Measurements from ENCODE around the gene HADH. TPM values are rescaled to one million over a fixed set of nuclear protein-coding genes. Genes with fewer than 3 reads are reported as not detected.

HADH gene
- total and polyA plus RNA-seq, 2 donors from 2014 or later, result 31.4 to 126 TPM

- TF ChIP-seq CTCF (IDR thresholded peaks at IDR 0.05; ENCODE audit: borderline replicate concordance, extremely low read depth, insufficient read depth), result no peak
- Histone ChIP-seq H3K4me3 (ENCODE audit: low read length in 3 of 3) (no peak overlapping the region), H3K27ac (ENCODE audit: low read depth in 2 of 2, low read length in 2 of 2) (no peak overlapping the region), H3K36me3 (ENCODE audit: control insufficient read depth in 2 of 3, insufficient read depth in 3 of 3, low read length in 3 of 3) (no peaks in the 10 kb centered on the region), H3K9me3 (ENCODE audit: control insufficient read depth in 2 of 3, insufficient read depth in 1 of 3, low read length in 3 of 3) (no peaks in the 10 kb centered on the region), H3K27me3 (ENCODE audit: control insufficient read depth, insufficient read depth, low read length) (no peaks in the 10 kb centered on the region), H3K4me1 (ENCODE audit: control insufficient read depth in 2 of 3, insufficient read depth in 2 of 3, low read depth in 1 of 3, low read length in 3 of 3) (no peaks in the 10 kb centered on the region), H3K9ac (ENCODE audit: low read length in 3 of 3) (no peak overlapping the region)
- DNase-seq (no peak), FAIRE-seq (no peak)
- intact Hi-C loops (cut with DNase I), result no loop called here
Observed at GRCh38 chr4:108044951-108045686, 55.4 kb downstream of the HADH start.

- Histone ChIP-seq H3K9me3 (ENCODE audit: control insufficient read depth in 2 of 3, insufficient read depth in 1 of 3, low read length in 3 of 3) (no peaks in the 10 kb centered on the region), H3K4me3 (ENCODE audit: low read length in 3 of 3) (no peak overlapping the region), H3K36me3 (ENCODE audit: control insufficient read depth in 2 of 3, insufficient read depth in 3 of 3, low read length in 3 of 3) (no peaks in the 10 kb centered on the region), H3K27me3 (ENCODE audit: control insufficient read depth, insufficient read depth, low read length) (no peaks in the 10 kb centered on the region), H3K4me1 (ENCODE audit: control insufficient read depth in 2 of 3, insufficient read depth in 2 of 3, low read depth in 1 of 3, low read length in 3 of 3) (no peaks in the 10 kb centered on the region), H3K27ac (ENCODE audit: low read depth in 2 of 2, low read length in 2 of 2) (no peak overlapping the region), H3K9ac (ENCODE audit: low read length in 3 of 3) (no peak overlapping the region)
- DNase-seq, result no peak
- FAIRE-seq, result no peak
- no peak for TF ChIP-seq CTCF (IDR thresholded peaks at IDR 0.05; ENCODE audit: borderline replicate concordance, extremely low read depth, insufficient read depth)
- intact Hi-C loops (cut with DNase I), result no loop called here
Observed at GRCh38 chr4:108045687-108046024, 56.0 kb downstream of the HADH start.

GRCh38 chr4:108047199-108047598 is 57.5 kb downstream of the HADH start:
- no peaks in the 10 kb centered on the region for H3K27me3 ChIP-seq (ENCODE audit: control insufficient read depth, insufficient read depth, low read length)
- FAIRE-seq, result no peak

More at GRCh38 chr4:108047199-108047598, 57.5 kb downstream of the HADH start:
- no peak for TF ChIP-seq CTCF (IDR thresholded peaks at IDR 0.05; ENCODE audit: borderline replicate concordance, extremely low read depth, insufficient read depth)
- intact Hi-C loops (cut with DNase I), result no loop called here
- DNase-seq, result no peak
- Histone ChIP-seq H3K36me3 (ENCODE audit: control insufficient read depth in 2 of 3, insufficient read depth in 3 of 3, low read length in 3 of 3) (no peaks in the 10 kb centered on the region), H3K9ac (ENCODE audit: low read length in 3 of 3) (no peak overlapping the region), H3K9me3 (ENCODE audit: control insufficient read depth in 2 of 3, insufficient read depth in 1 of 3, low read length in 3 of 3) (no peaks in the 10 kb centered on the region), H3K4me1 (ENCODE audit: control insufficient read depth in 2 of 3, insufficient read depth in 2 of 3, low read depth in 1 of 3, low read length in 3 of 3) (peaks cover 0 to 6% (median 0%) of the 10 kb centered on the region in 3 donors), H3K4me3 (ENCODE audit: low read length in 3 of 3) (no peak overlapping the region), H3K27ac (ENCODE audit: low read depth in 2 of 2, low read length in 2 of 2) (no peak overlapping the region)
